SH-SY5Y (cell line): ENCODE measurements around the gene ARHGAP24.

Experiments used
- GATA2 ChIP-seq: IDR thresholded peaks from 2 replicates; pipeline ENCODE4 v1.6.1; 2011; ENCODE audit warnings: mild to moderate bottlenecking, low read depth, low read length
- GATA3 ChIP-seq: IDR thresholded peaks from 2 replicates; pipeline ENCODE4 v1.6.1; 2011; ENCODE audit warnings: low read depth, mild to moderate bottlenecking, low read length, moderate library complexity

DNA sequence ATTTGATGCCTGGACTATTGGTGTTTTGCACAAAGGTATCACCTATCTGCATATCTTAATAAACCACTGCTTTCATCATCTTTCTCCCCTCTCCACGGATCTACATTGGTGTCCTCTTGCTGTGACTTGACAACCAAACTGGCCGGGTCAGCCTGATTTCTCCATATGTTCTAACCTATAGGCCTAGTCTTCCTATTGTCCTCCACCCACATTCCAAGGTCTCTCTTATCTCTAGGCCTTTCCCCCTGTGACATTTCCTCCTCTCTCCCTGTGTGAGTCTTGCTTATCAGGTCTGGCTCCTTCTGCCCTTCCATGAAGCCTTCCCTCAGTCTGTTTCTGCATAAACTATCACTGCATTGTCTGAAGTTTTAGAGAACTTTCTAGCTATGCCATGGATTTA lies 33.7 kb downstream of the ARHGAP24 start:
- TF ChIP-seq GATA2, result no peak
- TF ChIP-seq GATA3, result no peak
